ENCODE measurements around the gene TUBA4B.

DNA sequence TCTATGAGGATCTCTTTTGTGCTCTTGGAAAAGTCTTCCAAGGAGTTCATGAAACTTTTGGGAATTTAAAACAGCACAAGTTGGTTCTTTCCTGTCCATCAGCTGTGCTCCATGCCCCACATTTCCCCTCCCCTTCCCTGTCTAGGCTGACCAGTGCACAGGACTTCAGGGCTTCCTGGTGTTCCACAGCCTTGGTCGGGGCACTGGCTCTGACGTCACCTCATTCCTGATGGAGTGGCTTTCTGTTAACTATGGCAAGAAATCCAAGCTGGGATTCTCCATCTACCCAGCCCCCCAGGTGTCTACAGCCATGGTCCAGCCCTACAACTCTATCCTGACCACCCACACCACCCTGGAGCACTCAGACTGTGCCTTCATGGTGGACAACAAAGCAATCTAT is 18.0 kb downstream of the TUBA4B start:
- TF ChIP-seq, protein P1, sequence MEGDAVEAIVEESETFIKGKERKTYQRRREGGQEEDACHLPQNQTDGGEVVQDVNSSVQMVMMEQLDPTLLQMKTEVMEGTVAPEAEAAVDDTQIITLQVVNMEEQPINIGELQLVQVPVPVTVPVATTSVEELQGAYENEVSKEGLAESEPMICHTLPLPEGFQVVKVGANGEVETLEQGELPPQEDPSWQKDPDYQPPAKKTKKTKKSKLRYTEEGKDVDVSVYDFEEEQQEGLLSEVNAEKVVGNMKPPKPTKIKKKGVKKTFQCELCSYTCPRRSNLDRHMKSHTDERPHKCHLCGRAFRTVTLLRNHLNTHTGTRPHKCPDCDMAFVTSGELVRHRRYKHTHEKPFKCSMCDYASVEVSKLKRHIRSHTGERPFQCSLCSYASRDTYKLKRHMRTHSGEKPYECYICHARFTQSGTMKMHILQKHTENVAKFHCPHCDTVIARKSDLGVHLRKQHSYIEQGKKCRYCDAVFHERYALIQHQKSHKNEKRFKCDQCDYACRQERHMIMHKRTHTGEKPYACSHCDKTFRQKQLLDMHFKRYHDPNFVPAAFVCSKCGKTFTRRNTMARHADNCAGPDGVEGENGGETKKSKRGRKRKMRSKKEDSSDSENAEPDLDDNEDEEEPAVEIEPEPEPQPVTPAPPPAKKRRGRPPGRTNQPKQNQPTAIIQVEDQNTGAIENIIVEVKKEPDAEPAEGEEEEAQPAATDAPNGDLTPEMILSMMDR (IDR thresholded peaks at IDR 0.05): no peak
- TF ChIP-seq ZFX (IDR thresholded peaks at IDR 0.05; ENCODE audit: borderline replicate concordance): no peak

Measured in 22Rv1 (cell line).